HCT116 (cell line): ENCODE data around the gene SEC16A. TPM values are rescaled to one million over a fixed set of nuclear protein-coding genes. Genes with fewer than 3 reads are reported as not detected.

Experiments
- ATAC-seq: fragments of 200-7000 bp; cut with Tn5 transposase; 2 replicates; pipeline ENCODE4 v1.9.1; 2020; ENCODE audit warnings: mild to moderate bottlenecking, moderate library complexity
- BruUV-seq: library from RNA; stranded (reverse); fragments of 400-500 nt; replicated peaks from 2 replicates; lab custom pipeline; 2021; lab: Mats Ljungman, UMichigan
- CTCF ChIA-PET: fragments of 300-600 bp; sonication (Branson Sonifier 250); formaldehyde crosslinking; loops from one replicate; lab custom pipeline; 2021; ENCODE audit warnings: antibody characterized with exemption; lab: Charles Lee
- POLR2A ChIA-PET: fragments of 300-600, 350-600 bp; sonication (Branson Sonifier 250); formaldehyde crosslinking; loops from one replicate; lab custom pipeline; 2021; ENCODE audit warnings: antibody characterized with exemption; lab: Charles Lee
- RAD21 ChIA-PET, 2 experiments: fragments of 300-600 bp; sonication (Branson Sonifier 250); formaldehyde crosslinking; loops; one replicate each; lab custom pipeline; 2023; ENCODE audit warnings: low total read pairs in 2 of 2; ENCODE audit not compliant: uncharacterized antibody in 2 of 2, unreplicated experiment in 2 of 2, low non-redundant PET in 1 of 2; lab: Charles Lee
- DNase-seq: peaks from one replicate; pipeline ENCODE4 v3.0.0-alpha.2; 2010; ENCODE audit warnings: low read depth, low spot score
- H2AFZ ChIP-seq: fragments of 200-600 bp; shearing (Covaris generic), sonication (generic); 2 replicates; pipeline ENCODE4 v1.6.1; 2017; ENCODE audit warnings: low read depth, mixed run types, mixed read lengths, antibody characterized with exemption, low read length; ENCODE audit not compliant: poor library complexity, severe bottlenecking
- H3K27ac ChIP-seq: 2 replicates; pipeline ENCODE4 v1.5.1; 2012; ENCODE audit warnings: low read depth, low read length
- H3K27me3 ChIP-seq: fragments of 200-600 bp; sonication (generic); 2 replicates; pipeline ENCODE4 v1.6.1; 2016; ENCODE audit warnings: mixed run types, low read length, mixed read lengths; ENCODE audit not compliant: insufficient read depth
- H3K36me3 ChIP-seq, 2 experiments: fragments of 200-500 bp in 1 of 2; fragments of 200-600 bp in 1 of 2; sonication (Bioruptor generic) in 1 of 2; sonication (generic) in 1 of 2; 2 replicates each; pipeline versions ENCODE4 v1.5.1 to v1.6.1; 2014 to 2016; ENCODE audit warnings: low read length in 2 of 2, inconsistent platforms in 1 of 2, mixed read lengths in 1 of 2, mixed run types in 1 of 2; ENCODE audit not compliant: insufficient read depth in 2 of 2, control insufficient read depth in 1 of 2
- H3K4me1 ChIP-seq, 2 experiments: fragments of 200-600 bp in 1 of 2; sonication (generic) in 1 of 2; 2 replicates each; pipeline versions ENCODE4 v1.5.1 to v1.6.1; 2012 to 2017; ENCODE audit warnings: low read length in 2 of 2, inconsistent platforms in 1 of 2, mild to moderate bottlenecking in 1 of 2, mixed read lengths in 1 of 2, mixed run types in 1 of 2, moderate library complexity in 1 of 2; ENCODE audit not compliant: insufficient read depth in 2 of 2, control insufficient read depth in 1 of 2
- H3K4me2 ChIP-seq: fragments of 200-600 bp; sonication (generic); 2 replicates; pipeline ENCODE4 v1.6.1; 2017; ENCODE audit warnings: mixed run types, low read length, mixed read lengths
- H3K4me3 ChIP-seq, 2 experiments: fragments of 200-600 bp in 1 of 2; sonication (generic) in 1 of 2; replicated peaks in 1 of 2; 2 replicates each; pipeline ENCODE4 v1.5.1; 2011 to 2016; ENCODE audit warnings: low read length in 2 of 2, control low read depth in 1 of 2, low read depth in 1 of 2, mild to moderate bottlenecking in 1 of 2, mixed read lengths in 1 of 2, mixed run types in 1 of 2
- H3K79me2 ChIP-seq: fragments of 200-600 bp; sonication (generic); 2 replicates; pipeline ENCODE4 v1.6.1; 2017; ENCODE audit warnings: mild to moderate bottlenecking, mixed run types, low read length, moderate library complexity, mixed read lengths; ENCODE audit not compliant: insufficient read depth
- H3K9ac ChIP-seq: fragments of 200-600 bp; sonication (generic); 2 replicates; pipeline ENCODE4 v1.6.1; 2016; ENCODE audit warnings: low read length, mixed read lengths
- H3K9me2 ChIP-seq: fragments of 200-600 bp; sonication (generic), shearing (Covaris generic); 2 replicates; pipeline ENCODE4 v1.6.1; 2017; ENCODE audit warnings: mixed run types, mild to moderate bottlenecking, moderate library complexity; ENCODE audit not compliant: insufficient read depth
- H3K9me3 ChIP-seq, 2 experiments: fragments of 200-500 bp in 1 of 2; fragments of 200-600 bp in 1 of 2; sonication (Bioruptor generic) in 1 of 2; sonication (generic) in 1 of 2; 2 replicates each; pipeline ENCODE4 v1.6.1; 2014 to 2017; ENCODE audit warnings: low read length in 2 of 2, mixed read lengths in 2 of 2, inconsistent platforms in 1 of 2, low read depth in 1 of 2, mild to moderate bottlenecking in 1 of 2, mixed run types in 1 of 2, moderate library complexity in 1 of 2; ENCODE audit not compliant: control insufficient read depth in 1 of 2, insufficient read depth in 1 of 2
- H4K20me1 ChIP-seq: fragments of 200-600 bp; sonication (generic), shearing (Covaris generic); 2 replicates; pipeline ENCODE4 v1.6.1; 2017; ENCODE audit warnings: mixed run types, mild to moderate bottlenecking, moderate library complexity; ENCODE audit not compliant: insufficient read depth
- CEBPB ChIP-seq: IDR thresholded peaks from 2 replicates; pipeline ENCODE4 v1.6.1; 2012; ENCODE audit warnings: low read depth
- EGR1 ChIP-seq: IDR thresholded peaks from 2 replicates; pipeline ENCODE4 v1.6.1; 2012; ENCODE audit warnings: low read depth
- ELF1 ChIP-seq: IDR thresholded peaks from 2 replicates; pipeline ENCODE4 v1.6.1; 2012; ENCODE audit warnings: low read depth, borderline replicate concordance
- EZH2 ChIP-seq: fragments of 200-600 bp; sonication (generic); IDR thresholded peaks from 2 replicates; pipeline ENCODE4 v1.6.1; 2017; ENCODE audit warnings: antibody characterized with exemption, mixed run types
- FOSL1 ChIP-seq: IDR thresholded peaks from 2 replicates; pipeline ENCODE4 v1.6.1; 2012; ENCODE audit warnings: low read depth
- JUND ChIP-seq: IDR thresholded peaks from 2 replicates; pipeline ENCODE4 v1.6.1; 2012
- MAX ChIP-seq: IDR thresholded peaks from 2 replicates; pipeline ENCODE4 v1.6.1; 2012
- POLR2AphosphoS5 ChIP-seq: IDR thresholded peaks from 2 replicates; pipeline ENCODE4 v1.6.1; 2011; ENCODE audit warnings: mild to moderate bottlenecking, low read depth, low read length, moderate library complexity
- RAD21 ChIP-seq: IDR thresholded peaks from 2 replicates; pipeline ENCODE4 v1.6.1; 2012; ENCODE audit warnings: low read depth, mild to moderate bottlenecking
- SIN3A ChIP-seq: IDR thresholded peaks from 2 replicates; pipeline ENCODE4 v1.6.1; 2012; ENCODE audit warnings: low read depth
- SP1 ChIP-seq: IDR thresholded peaks from 2 replicates; pipeline ENCODE4 v1.6.1; 2012; ENCODE audit warnings: low read depth
- YY1 ChIP-seq: IDR thresholded peaks from 2 replicates; pipeline ENCODE4 v1.6.1; 2011; ENCODE audit warnings: low read length, low read depth, moderate library complexity, mild to moderate bottlenecking; ENCODE audit not compliant: insufficient replicate concordance; ENCODE audit errors: extremely low read depth
- ZNF274 ChIP-seq: fragments of 200-500 bp; sonication (Bioruptor generic); IDR thresholded peaks from 2 replicates; pipeline ENCODE4 v1.6.1; 2014; ENCODE audit warnings: mild to moderate bottlenecking, low read depth, low read length, inconsistent platforms
- intact Hi-C: fragments of 100-400 bp; cut with micrococcal nuclease; formaldehyde crosslinking; loops from 2 replicates; pipeline ENCODE4 v1.10.0; 2022
- total RNA-seq: library from RNA; stranded (reverse); gene quantifications from one replicate; pipeline ENCODE4 v1.2.1, GENCODE V29; 2021; ENCODE audit not compliant: unreplicated experiment
- TF ChIP-seq, protein P1 (sequence below): IDR thresholded peaks from 2 replicates; pipeline ENCODE4 v1.6.1; 2012

Gene SEC16A
- total RNA-seq, 1 experiment from 2014 or later, result 49.8 TPM

DNA sequence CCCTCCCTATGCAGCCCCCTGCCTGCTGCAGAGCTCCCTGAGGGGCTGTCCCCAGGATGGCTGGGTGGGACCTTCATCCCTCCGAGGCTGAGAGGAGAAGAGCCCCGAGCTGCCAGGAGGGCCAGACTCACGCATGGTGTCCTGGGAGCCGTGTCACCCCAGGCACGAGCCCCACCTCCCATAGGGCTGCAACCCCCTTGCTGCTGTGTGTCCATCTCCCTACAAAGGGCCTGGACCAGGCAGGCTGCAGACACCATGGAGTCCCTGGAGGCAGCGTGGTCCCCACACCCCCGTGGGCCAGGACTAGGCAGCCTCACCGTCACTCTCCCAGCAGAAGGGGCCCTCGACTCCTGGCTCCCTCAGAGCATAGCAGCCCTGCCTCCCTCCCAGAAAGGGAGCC lies 11.2 kb upstream of the SEC16A start:
- BruUV-seq, result no TSS peak
- Histone ChIP-seq H3K9me3 (no peaks in the 10 kb centered on the region), H3K79me2 (no peaks in the 10 kb centered on the region), H3K4me1 (no peaks in the 10 kb centered on the region), H3K9ac (no peak overlapping the region), H3K27me3 (no peaks in the 10 kb centered on the region), H3K27ac (no peak overlapping the region), H2AFZ (no peak overlapping the region), H3K36me3 (peaks cover 4 to 14% of the 10 kb centered on the region in 2 experiments; a peak in 3 of 4 replicates)
- intact Hi-C loops, result no loop called here
- ChIA-PET POLR2A (no interaction called here), CTCF (no interaction called here), RAD21 (no interaction called here)
- no peak for DNase-seq
- TF ChIP-seq SIN3A (no peak), ZNF274 (no peak)
- TF ChIP-seq, all 23 proteins: peak for 0
- Histone ChIP-seq H3K4me3 (no peak overlapping the region), H3K4me2 (no peak overlapping the region), H4K20me1 (no peaks in the 10 kb centered on the region), H3K9me2 (no peaks in the 10 kb centered on the region)
- ATAC-seq, result peak; percentile 12

GRCh38 chr9:136493567-136493971 lies 10.7 kb upstream of the SEC16A start:
- no peak overlapping the region for H3K4me2 ChIP-seq
- H3K27ac ChIP-seq, result no peak overlapping the region
- H3K9me3 ChIP-seq, result no peaks in the 10 kb centered on the region
- no peaks in the 10 kb centered on the region for H4K20me1 ChIP-seq
- H2AFZ ChIP-seq, result no peak overlapping the region
- TF ChIP-seq, protein P1, sequence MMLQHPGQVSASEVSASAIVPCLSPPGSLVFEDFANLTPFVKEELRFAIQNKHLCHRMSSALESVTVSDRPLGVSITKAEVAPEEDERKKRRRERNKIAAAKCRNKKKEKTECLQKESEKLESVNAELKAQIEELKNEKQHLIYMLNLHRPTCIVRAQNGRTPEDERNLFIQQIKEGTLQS, result no peak
- TF ChIP-seq MAX (no peak), RAD21 (no peak), SP1 (no peak), FOSL1 (no peak), YY1 (no peak), POLR2AphosphoS5 (no peak), EZH2 (no peak), CEBPB (no peak), ELF1 (no peak), EGR1 (no peak), ZNF274 (no peak), JUND (no peak)
- TF ChIP-seq, all 23 proteins: peak for 0
- H3K36me3 ChIP-seq, result peaks cover 4 to 14% of the 10 kb centered on the region in 2 experiments; a peak in 3 of 4 replicates
- H3K4me1 ChIP-seq, result peaks cover 0 to under 1% of the 10 kb centered on the region in 2 experiments; a peak in 1 of 4 replicates
- no peak overlapping the region for H3K9ac ChIP-seq
- H3K4me3 ChIP-seq, result no peak overlapping the region
- POLR2A ChIA-PET, result no interaction called here
- intact Hi-C loops, result no loop called here
- CTCF ChIA-PET, result no interaction called here
- no peaks in the 10 kb centered on the region for H3K79me2 ChIP-seq
- ATAC-seq (peak; percentile 13; the same call in 1 of the 2 replicates), DNase-seq (no peak)
- no peaks in the 10 kb centered on the region for H3K9me2 ChIP-seq
- no TSS peak for BruUV-seq
- H3K27me3 ChIP-seq, result no peaks in the 10 kb centered on the region
- RAD21 ChIA-PET, result no interaction called here
